GM13976 (cell line): ENCODE data around the gene LTA4H.

ENCODE experiments used
- DNase-seq: peaks from one replicate; pipeline ENCODE4 v3.0.0; 2012; ENCODE audit warnings: low spot score
- CTCF ChIP-seq: IDR thresholded peaks from 2 replicates; pipeline ENCODE4 v1.5.1; 2012; ENCODE audit warnings: borderline replicate concordance, mild to moderate bottlenecking; ENCODE audit not compliant: insufficient read depth; ENCODE audit errors: extremely low read depth, missing control alignments, control extremely low read depth
- in situ Hi-C: fragments of 300-500 bp; cut with MboI; formaldehyde crosslinking; loops from one replicate; pipeline ENCODE4 v1.12.0; 2022; ENCODE audit warnings: low sequenced_read_pairs, mixed read lengths, inconsistent platforms; ENCODE audit not compliant: unreplicated experiment

Gene LTA4H

GRCh38 chr12:96035283-96036236, at the start of gene LTA4H:
LTA4H (minus strand) TSS chr12:96035587; CDS start chr12:96035519, 68 bp downstream.
- no peak for TF ChIP-seq CTCF
- in situ Hi-C loops: no loop called here
- peak; percentile 94 for DNase-seq

DNA sequence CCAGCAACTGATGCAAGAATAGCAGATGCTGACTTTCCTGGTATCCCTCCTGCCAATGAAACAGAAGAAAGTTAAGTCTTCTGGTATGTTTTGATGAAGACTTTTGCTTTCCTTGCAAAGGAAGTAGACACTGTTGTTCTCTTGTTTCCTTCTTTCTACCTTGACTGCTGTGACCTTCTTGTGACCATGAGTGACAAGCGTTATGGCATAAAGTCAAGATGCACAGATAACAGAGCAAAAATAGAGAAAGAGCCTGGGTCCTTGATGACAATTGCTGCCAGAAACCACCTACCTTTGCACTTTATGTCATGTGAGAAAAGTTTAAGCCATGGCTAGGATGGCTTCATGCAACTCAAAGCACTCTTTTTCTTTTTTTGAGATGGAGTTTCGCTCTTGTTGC, 49.2 kb upstream of the LTA4H start:
- DNase-seq: no peak
- in situ Hi-C loops: no loop called here

DNA sequence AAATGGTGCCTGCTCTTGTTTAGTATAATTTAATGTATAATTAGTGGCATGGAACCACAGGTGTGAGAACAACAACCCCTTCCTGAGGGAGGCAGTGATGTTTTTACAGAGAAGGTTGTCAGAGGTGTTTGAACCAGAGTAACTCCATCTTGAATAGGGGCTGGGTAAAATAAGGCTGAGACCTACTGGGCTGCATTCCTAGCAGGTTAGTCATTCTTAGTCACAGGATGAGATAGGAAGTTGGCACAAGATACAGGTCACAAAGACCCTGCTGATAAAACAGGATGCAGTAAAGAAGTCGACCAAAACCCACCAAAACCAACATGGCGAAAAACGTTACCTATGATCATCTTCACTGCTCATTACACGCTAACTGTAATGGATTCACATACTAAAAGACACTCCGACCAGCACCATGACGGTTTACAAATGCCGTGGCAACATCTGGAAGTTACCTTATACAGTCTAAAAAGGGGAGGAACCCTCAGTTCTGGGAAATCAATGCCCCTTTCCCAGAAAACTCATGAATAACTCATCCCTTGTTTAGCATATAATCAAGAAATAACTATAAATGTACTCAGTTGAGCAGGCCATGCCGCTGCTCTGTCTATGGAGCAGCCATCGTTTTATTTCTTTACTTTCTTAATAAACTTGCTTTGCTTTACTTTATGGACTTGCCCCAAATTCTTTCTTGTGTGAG, 47.8 kb upstream of the LTA4H start:
- DNase-seq: no peak
- TF ChIP-seq CTCF: no peak
- in situ Hi-C loops: no loop called here

More for the DNA sequence above, 49.2 kb upstream of the LTA4H start:
- TF ChIP-seq CTCF: no peak

GRCh38 chr12:96081596-96081995, 46.2 kb upstream of the LTA4H start:
- TF ChIP-seq CTCF: no peak
- no peak for DNase-seq
- in situ Hi-C loops: no loop called here

GRCh38 chr12:96078231-96079135, 43.1 kb upstream of the LTA4H start:
- TF ChIP-seq CTCF: no peak
- in situ Hi-C loops: no loop called here
- no peak for DNase-seq

GRCh38 chr12:96077081-96077480, 41.7 kb upstream of the LTA4H start:
- in situ Hi-C loops: no loop called here

More at GRCh38 chr12:96077081-96077480, 41.7 kb upstream of the LTA4H start:
- no peak for DNase-seq
- TF ChIP-seq CTCF: no peak
